Measurements from ENCODE around the gene CYP20A1.
"Not testable (repeated sequence)": the region's sequence is repeated elsewhere in the genome, so short reads cannot be mapped to it uniquely, and the experiment has no call there.

Gene CYP20A1

GRCh38 chr2:203282101-203282500, 43.3 kb downstream of the CYP20A1 start:
- DNase-seq: no peak

GRCh38 chr2:203286532-203286931, 47.7 kb downstream of the CYP20A1 start:
- no peak for DNase-seq

- DNase-seq: no peak
Observed at GRCh38 chr2:203301667-203302066, 62.8 kb downstream of the CYP20A1 start.

- DNase-seq: not testable (repeated sequence)
Observed at GRCh38 chr2:203302586-203302985, 63.8 kb downstream of the CYP20A1 start.

- no peak for DNase-seq
Observed at GRCh38 chr2:203310688-203311436, 72.0 kb downstream of the CYP20A1 start.

GRCh38 chr2:203326356-203326755, 87.5 kb downstream of the CYP20A1 start:
- no peak for DNase-seq

GRCh38 chr2:203327582-203327900, 88.7 kb downstream of the CYP20A1 start:
- DNase-seq: no peak

- DNase-seq: no peak
Observed at GRCh38 chr2:203327901-203328759, 89.3 kb downstream of the CYP20A1 start, which contains the start of gene ABI2. TSS of gene ABI2 (plus strand) at chr2:203328394. CDS start at chr2:203328515, 121 bp downstream.

- DNase-seq: no peak
Observed at GRCh38 chr2:203328760-203329540, 90.1 kb downstream of the CYP20A1 start.

GRCh38 chr2:203330434-203330833, 91.6 kb downstream of the CYP20A1 start:
- no peak for DNase-seq

GRCh38 chr2:203338322-203338721, 99.5 kb downstream of the CYP20A1 start:
- no peak for DNase-seq

- DNase-seq: no peak
Observed at GRCh38 chr2:203340791-203341487, 102.1 kb downstream of the CYP20A1 start.

- DNase-seq: no peak
Observed at GRCh38 chr2:203341741-203342310, 103.0 kb downstream of the CYP20A1 start.

GRCh38 chr2:203342374-203342773, 103.6 kb downstream of the CYP20A1 start:
- not testable (repeated sequence) for DNase-seq

- DNase-seq: no peak
Observed at GRCh38 chr2:203344667-203345066, 105.8 kb downstream of the CYP20A1 start.

- DNase-seq: no peak
Observed at GRCh38 chr2:203346612-203347011, 107.8 kb downstream of the CYP20A1 start.

GRCh38 chr2:203347375-203347774, 108.6 kb downstream of the CYP20A1 start:
- DNase-seq: no peak

- DNase-seq: no peak
Observed at GRCh38 chr2:203352604-203353255, 113.9 kb downstream of the CYP20A1 start.

GRCh38 chr2:203354966-203355365, 116.1 kb downstream of the CYP20A1 start:
- DNase-seq: no peak

Data from GF-D8 (cell line).